Brain pericyte (primary cell): Measurements from ENCODE around the gene ZSWIM8.
"Not testable (repeated sequence)": the region's sequence is repeated elsewhere in the genome, so short reads cannot be mapped to it uniquely, and the experiment has no call there.

Experiments
- DNase-seq: peaks from one replicate; pipeline ENCODE4 v3.0.0-alpha.2; 2012; ENCODE audit warnings: low read depth, low spot score

ZSWIM8 gene, protein sequence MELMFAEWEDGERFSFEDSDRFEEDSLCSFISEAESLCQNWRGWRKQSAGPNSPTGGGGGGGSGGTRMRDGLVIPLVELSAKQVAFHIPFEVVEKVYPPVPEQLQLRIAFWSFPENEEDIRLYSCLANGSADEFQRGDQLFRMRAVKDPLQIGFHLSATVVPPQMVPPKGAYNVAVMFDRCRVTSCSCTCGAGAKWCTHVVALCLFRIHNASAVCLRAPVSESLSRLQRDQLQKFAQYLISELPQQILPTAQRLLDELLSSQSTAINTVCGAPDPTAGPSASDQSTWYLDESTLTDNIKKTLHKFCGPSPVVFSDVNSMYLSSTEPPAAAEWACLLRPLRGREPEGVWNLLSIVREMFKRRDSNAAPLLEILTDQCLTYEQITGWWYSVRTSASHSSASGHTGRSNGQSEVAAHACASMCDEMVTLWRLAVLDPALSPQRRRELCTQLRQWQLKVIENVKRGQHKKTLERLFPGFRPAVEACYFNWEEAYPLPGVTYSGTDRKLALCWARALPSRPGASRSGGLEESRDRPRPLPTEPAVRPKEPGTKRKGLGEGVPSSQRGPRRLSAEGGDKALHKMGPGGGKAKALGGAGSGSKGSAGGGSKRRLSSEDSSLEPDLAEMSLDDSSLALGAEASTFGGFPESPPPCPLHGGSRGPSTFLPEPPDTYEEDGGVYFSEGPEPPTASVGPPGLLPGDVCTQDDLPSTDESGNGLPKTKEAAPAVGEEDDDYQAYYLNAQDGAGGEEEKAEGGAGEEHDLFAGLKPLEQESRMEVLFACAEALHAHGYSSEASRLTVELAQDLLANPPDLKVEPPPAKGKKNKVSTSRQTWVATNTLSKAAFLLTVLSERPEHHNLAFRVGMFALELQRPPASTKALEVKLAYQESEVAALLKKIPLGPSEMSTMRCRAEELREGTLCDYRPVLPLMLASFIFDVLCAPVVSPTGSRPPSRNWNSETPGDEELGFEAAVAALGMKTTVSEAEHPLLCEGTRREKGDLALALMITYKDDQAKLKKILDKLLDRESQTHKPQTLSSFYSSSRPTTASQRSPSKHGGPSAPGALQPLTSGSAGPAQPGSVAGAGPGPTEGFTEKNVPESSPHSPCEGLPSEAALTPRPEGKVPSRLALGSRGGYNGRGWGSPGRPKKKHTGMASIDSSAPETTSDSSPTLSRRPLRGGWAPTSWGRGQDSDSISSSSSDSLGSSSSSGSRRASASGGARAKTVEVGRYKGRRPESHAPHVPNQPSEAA (N-terminal part only)

DNA sequence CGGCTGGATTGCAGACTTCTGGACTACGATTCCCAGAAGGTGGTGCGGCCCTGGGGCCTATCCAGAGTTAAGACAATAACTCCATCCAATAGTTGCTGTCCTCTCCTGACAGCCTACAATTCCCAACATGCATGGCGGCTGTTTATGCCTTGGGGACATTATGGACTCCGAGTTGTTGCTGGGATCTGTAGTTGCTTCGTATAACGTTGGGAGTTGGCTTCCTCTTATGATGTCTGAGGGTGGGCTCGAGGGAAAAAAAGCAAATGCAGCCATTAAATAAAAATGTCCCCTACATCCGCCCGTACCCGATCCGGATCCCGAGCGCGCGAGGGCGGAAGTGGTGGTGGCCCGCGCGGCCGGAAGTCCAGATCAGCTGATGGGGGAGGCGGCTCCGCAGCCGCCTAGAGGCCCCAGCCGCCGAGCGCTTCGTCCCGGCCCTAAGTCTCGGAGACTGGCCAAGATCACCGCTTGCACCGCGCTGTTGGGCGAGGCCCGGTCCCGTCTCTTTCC is at the start of gene ZSWIM8:
Gene ZSWIM8, plus strand, starts transcription at position 396 of the 510 bp plus-strand sequence. CDS start 273 bp downstream, outside the sequence.
- peak; percentile 97 for DNase-seq

DNA sequence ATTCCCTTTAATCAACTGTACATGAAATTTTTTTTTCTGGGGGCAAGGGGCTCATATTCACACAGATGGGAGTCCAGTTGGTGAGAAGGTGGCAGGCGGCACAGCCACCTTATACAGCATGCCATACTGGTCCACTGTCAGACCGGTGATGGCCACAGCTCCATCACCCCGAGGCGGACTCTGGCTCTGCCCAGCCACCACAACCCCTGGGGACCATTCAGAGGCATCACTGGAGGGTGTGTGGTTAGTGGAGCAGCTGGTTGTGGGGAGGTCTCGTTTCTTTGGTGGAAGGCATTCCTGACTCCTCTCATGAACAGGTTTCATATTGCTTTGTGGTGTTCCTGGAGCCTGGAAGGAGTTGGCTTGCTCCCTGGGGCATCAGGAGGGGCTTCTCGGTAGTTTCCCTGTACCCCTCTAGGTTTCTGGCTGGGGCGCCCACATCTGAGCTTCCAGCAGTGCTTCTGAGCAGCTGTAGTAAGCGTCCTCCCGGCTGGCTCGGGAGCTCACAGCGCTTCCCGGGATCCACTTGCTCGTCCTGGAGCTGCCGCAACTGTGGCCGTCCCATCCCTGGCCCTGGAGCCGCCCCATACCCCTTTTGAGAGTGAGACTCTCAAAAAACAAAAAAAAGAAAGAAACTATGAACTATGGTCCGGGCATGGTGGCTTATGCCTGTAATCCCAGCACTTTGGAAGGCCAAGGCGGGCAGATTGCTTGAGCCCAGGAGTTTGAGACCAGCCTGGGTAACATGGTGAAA is 44.7 kb upstream of the ZSWIM8 start:
- not testable (repeated sequence) for DNase-seq

DNA sequence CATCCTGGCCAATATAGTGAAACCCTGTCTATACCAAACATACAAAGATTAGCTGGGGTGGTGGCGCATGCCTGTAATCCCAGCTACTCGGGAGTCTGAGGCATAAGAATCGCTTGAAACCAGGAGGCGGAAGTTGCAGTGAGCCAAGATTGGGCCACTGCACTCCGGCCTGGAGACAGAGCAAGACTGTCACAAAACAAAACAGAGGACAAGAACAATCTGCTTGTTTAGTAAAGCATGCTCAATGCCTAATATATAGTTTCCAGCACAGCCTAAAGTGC is 43.0 kb upstream of the ZSWIM8 start:
- DNase-seq = no peak

DNA sequence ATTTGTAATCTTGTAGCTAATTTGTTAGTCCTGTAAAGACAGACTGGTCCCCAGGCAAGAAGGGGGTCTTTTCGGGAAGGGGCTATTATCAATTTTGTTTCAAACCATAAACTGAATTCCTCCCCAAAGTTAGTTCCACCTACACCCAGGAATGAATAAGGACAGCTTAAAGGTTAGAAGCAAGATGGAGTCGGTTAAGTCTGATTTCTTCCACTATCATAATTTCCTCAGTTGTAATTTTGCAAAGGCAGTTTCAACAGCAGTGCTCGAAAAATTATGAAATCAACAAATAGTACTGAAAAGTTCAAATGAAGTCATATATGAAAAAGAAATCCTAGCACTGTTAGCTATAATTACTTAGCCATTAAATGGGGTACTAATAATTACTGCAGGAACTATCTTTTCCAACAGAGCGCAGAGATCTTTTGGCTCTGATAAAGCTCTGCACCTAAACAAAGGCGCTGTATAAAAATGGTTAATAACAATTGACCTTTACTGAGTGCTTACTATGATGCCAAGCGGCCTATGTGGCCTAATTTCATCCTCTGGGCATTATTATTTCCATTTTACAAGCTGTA is 42.0 kb upstream of the ZSWIM8 start:
- DNase-seq = no peak

DNA sequence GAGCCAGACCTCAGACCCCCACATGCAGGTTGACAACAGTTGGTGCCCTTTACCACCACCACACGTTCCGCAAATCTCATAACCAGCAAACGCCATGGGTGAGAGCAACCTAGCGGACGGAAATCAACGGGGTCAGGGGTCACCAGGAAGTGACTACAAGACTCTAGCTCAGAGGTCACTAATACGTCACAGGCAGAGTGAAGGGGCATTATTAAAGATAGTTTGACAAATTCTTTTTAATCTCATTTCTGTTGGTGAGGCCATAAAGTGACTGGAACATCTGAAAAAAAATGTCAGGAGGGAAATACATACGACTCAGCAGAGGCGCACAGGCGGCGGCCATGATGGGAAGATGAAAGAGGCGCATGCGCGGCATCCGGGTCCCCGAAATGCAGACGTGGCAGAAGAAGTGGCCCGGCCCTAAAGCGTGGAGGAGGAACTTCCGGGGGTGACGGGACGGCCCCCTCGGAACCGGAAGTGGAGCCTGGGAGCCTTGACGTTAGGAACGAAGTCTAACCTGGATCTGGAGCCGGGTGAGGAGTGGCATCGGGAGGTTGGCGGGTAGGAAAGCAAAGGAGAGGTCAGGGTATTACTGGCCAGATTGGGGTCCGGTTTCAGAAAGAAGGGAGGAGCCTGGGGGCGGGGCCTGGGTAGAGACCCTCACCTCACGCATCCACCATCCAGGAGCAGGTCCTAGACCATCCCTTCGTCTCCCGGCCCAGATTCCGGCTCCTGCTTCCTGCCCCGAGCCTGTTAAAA is 41.3 kb upstream of the ZSWIM8 start, which contains the start of gene SEC24C:
Gene SEC24C, plus strand, starts transcription at position 468 of the 759 bp plus-strand sequence. CDS start 2,461 bp downstream, outside the sequence.
- DNase-seq = peak; percentile 89

DNA sequence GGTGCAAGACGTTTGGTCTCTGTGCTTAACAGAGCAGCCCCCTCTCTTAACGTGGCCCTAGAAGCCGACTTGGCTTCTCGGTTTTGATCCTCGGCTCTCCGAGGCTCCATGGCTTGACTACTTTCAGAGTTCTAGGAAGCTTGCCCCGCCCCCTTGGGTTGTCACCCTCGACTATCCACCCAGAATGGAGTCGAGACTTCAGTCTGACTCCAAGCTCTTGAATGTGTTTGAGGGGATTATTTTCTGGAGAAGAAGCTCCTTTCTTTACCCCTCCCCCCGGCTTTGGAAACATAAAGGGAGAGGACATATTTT is 40.8 kb upstream of the ZSWIM8 start:
- no peak for DNase-seq

DNA sequence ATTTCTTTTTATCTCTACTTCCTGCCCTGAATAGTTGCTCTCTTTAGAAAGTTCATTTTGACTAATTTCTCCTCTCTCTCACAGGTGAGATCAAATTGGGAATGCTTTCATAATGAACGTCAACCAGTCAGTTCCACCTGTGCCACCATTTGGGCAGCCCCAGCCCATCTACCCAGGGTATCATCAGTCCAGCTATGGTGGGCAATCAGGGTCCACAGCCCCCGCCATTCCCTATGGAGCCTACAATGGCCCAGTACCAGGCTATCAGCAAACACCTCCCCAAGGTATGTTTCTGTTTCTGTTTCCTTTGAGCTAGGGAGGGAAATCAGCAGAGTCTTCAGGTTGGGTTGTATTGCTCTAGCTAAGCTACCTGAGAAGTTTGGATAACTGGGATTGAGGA is 38.7 kb upstream of the ZSWIM8 start:
- DNase-seq = no peak

DNA sequence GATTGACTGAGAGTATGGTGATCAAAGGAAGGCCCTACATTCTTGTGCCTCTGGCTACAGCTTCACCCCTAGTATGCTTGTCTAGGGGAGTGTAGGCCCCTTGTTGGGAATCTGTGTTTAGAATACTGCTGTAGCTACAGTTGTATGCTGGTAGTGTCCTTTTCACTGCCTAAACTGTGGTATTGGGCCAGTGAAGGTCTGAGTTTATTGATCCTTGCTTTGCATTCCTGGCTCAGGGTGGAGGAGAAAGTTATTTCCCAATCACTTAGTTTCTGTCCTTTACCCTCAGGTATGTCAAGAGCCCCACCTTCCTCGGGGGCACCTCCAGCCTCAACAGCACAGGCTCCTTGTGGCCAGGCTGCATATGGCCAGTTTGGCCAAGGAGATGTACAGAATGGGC is 34.6 kb upstream of the ZSWIM8 start:
- DNase-seq = no peak

DNA sequence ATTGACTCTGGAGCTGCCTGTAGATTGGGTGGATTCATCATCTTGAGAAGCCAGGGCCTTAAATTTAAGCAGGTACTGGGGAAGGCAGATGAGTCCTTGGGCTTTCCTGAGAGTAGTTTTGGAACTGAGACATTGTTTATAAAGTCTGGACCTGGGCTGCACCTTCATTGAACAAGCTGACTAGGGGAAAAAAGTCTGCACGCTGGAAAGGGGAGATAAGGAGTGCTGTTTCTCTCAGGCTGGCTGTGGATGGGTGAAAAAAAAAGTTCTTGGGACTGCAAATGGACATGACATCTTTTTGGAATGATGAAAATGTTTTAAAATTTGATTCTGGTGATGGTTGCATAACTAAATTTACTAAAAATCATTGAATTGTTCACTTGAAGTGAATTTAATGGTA is 29.2 kb upstream of the ZSWIM8 start:
- no peak for DNase-seq

DNA sequence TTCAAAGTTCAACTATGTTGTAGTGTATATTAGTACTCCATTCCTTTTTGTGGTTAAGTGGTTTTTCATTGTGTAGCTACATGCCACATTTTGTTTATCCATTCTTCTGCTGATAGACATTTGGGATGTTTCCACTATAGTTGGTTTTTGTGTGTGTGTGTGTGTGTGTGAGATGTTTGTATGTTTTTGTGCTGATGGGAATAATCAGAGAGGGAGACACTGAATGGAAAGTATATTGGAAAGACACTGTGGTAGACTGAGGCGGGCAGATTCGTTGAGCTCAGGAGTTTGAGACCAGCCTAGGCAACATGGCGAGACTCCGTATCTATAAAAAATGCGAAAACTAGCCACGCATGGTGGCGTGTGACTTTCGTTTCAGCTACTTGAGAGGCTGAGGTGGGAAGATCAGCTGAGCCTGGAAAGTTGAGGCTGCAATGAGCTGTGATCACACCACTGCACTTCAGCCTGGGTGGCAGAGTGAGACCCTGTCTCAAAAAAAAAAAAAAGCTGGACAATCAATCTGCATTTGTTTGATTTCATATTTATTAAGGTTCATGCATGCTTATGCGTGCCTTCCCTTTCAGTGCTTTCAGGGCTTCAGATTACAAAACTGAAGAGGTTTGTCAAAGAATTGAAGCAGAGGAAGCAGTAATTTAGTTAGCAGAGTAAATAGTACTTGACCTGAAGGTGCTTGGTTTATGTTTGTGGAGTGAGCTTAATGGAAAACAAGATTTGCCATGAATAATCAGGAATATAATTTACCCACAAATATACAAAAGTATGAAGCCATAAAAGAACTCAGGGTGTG is 26.5 kb upstream of the ZSWIM8 start:
- DNase-seq = no peak

DNA sequence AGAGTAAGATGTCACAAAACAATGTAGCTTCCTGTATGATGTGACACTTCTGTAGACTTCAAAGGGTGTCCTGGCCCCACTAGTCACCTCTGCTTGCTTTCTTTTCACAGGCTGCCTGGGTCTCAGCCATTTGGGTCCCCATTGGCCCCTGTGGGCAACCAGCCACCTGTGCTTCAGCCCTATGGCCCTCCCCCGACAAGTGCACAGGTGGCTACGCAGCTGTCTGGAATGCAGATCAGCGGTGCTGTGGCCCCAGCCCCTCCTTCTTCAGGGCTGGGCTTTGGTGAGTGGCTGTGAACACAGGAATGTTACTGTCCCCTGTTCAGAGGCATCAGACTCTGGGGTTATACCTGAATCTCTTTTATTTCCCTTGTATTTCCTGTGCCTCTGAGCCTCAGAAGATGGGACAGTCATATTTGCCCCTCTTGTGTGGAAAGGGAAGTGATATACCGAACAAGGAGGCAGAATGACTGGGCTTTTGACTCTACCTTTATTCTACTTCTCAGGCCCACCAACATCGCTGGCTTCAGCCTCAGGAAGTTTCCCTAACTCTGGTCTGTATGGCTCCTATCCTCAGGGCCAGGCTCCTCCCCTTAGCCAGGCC is 25.8 kb upstream of the ZSWIM8 start:
- DNase-seq = no peak

DNA sequence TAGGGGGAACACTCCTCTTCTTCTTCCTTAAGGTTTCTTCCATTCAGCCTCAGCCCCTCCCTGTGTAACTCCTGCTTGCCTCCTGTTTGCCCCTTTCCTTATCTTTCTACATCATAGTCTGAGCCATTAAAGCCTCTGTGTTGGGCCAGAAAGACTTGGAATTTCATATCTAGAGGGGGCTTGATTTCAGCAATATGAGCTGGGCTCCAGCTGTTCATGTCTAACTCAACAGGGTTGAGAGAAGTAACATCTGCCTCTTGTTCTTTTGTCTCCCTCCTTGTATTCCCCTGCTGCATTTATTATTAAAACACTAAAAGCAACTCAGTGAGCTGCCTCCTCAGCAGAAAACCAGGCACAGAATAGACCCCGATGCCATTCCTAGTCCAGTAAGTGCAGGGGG is 23.6 kb upstream of the ZSWIM8 start:
- DNase-seq = no peak

DNA sequence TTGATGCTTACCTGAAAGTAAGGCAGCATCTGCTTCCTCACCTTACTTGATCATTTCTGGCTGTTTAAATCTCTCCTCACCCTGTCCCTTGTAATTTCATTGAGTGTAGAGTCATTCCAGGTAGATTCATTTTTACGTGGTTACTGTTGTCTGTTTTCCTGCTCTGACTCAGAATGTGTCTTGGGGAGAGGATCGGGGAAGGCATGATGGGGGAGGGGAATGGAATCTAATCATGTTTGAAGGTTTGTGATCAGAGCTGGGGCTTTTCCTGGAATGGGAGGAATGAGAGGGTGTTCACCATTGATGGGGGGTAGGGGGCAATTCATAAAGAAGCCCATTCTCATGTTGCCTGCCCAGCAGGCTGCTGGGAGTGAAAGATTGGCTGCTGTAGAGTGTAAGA is 22.5 kb upstream of the ZSWIM8 start:
- no peak for DNase-seq

DNA sequence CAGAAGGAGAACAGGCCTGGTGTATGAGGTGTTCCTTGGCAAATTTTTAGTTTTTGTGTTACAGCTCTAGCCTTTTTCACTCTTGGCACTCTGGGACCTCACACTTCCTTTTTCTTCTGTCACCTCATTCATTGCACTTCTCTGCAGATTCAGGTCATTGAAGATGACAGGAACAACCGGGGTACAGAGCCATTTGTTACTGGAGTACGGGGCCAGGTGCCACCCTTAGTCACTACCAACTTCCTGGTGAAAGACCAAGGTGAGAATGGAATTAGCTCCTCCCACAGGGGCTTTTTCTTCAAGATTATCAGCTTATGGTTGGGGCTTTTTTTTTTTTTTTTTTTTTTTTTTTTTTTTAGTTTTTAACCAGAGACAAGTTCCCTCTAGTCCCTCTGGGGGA is 22.1 kb upstream of the ZSWIM8 start:
- no peak for DNase-seq

DNA sequence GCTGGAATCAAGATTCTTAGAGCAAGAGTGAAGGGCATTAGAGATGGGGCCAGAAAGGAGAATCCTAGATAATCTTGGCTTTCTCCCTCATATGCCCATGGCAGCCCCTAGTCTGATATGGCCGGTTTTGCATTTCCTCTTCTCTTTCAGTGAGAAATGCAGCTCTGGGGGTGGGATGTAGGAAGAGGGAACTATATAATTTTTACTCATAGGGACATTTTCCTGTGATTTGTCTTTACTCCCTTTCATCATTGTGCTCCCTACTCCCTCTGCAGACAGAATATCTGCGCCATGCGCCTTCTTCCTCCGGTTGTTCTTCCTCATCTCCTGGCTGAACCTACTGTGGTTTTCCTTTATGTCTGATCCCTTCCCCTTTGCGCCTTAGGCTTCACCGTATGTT is 20.3 kb upstream of the ZSWIM8 start:
- DNase-seq = no peak

DNA sequence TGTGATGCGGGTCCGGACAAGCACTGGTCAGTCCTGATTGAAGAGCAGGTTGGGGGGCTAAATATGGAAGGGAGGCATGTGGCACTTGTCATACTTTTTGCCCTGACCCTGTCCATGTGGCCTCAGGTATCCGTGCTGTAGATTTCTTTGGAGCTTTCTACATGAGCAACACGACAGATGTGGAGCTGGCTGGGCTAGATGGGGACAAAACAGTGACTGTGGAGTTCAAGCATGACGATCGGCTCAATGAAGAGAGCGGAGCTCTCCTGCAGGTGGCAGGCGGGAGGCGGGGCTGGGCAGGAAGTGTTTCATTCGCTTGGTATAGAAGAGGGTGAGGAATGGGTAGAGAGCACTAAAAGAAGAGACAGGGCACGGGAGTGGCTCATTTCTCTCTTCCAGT is 16.5 kb upstream of the ZSWIM8 start:
- no peak for DNase-seq

DNA sequence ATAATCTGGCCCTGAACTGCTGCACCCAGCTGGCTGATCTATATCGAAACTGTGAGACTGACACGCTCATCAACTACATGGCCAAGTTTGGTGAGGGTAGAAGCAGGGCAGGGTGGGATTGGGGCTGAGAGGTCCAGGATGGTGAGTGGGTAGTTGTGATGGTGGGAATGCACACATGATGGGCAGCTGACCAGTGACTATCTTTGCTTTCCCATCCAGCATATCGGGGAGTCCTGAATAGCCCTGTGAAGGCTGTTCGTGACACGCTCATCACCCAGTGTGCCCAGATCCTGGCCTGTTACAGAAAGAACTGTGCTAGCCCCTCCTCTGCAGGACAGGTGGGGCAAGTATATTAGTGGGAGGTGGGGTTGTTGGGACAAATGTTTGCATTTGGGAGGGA is 16.0 kb upstream of the ZSWIM8 start:
- no peak for DNase-seq

DNA sequence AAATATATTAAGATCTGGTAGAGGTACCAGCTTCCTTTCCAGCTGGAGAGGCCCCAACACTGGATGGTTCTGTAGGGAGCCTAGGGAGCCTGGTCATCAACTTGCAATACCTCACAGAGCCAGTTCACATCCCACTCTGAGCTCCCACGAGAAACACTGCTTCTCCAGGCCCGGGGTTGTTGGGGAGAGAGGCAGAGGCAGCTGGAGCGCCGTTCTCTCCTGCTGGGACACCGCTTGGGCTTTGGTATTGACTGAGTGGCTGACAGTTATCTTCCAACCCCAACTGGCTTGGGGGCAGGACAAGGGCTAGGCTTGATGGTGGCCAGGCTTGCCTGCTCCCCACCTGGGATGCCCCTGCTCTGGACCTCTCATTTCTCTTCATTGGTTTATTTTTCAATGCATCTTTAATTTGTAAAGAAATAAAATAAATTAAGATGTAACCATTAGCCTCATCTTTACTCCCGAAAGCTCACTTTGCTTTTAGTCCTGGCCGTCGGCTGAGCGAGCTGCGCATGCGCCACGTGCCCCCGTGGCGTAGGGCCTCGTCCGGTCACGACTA is 13.6 kb upstream of the ZSWIM8 start:
- DNase-seq = no peak
